WTC11 (cell line): ENCODE data around the gene SYK. TPM values are rescaled to one million over a fixed set of nuclear protein-coding genes. Genes with fewer than 3 reads are reported as not detected.
"Not testable (repeated sequence)": the region's sequence is repeated elsewhere in the genome, so short reads cannot be mapped to it uniquely, and the experiment has no call there.

Experiments used
- ATAC-seq: fragments of 200-7000 bp; cut with Tn5 transposase; 2 replicates; pipeline ENCODE4 v1.10.0; 2021; ENCODE audit warnings: mild to moderate bottlenecking, moderate library complexity
- CTCF ChIA-PET: fragments of 300-600 bp; sonication (Branson Sonifier 250); formaldehyde crosslinking; loops from one replicate; lab custom pipeline; 2021; ENCODE audit warnings: antibody characterized with exemption; lab: Charles Lee
- POLR2A ChIA-PET: fragments of 350-600 bp; sonication (Branson Sonifier 250); formaldehyde crosslinking; loops from one replicate; lab custom pipeline; 2021; ENCODE audit warnings: antibody characterized with exemption; lab: Charles Lee
- DNase-seq: peaks from one replicate; pipeline ENCODE4 v3.0.0; 2021; ENCODE audit warnings: low spot score
- H3K27ac Mint-ChIP-seq: 2 replicates; pipeline ENCODE4 v1.8.0; 2021; ENCODE audit warnings: mixed read lengths
- H3K27me3 Mint-ChIP-seq: 2 replicates; pipeline ENCODE4 v1.8.0; 2021; ENCODE audit warnings: low read depth, mild to moderate bottlenecking, moderate library complexity, mixed read lengths
- H3K36me3 Mint-ChIP-seq: 2 replicates; pipeline ENCODE4 v1.8.0; 2021; ENCODE audit warnings: mixed read lengths
- H3K4me1 Mint-ChIP-seq: 2 replicates; pipeline ENCODE4 v1.8.0; 2022; ENCODE audit warnings: mixed read lengths
- H3K4me3 Mint-ChIP-seq: 2 replicates; pipeline ENCODE4 v1.8.0; 2021; ENCODE audit warnings: mild to moderate bottlenecking, moderate library complexity, mixed read lengths
- H3K9me3 Mint-ChIP-seq: 2 replicates; pipeline ENCODE4 v1.8.0; 2021; ENCODE audit warnings: mixed read lengths
- ATF2 ChIP-seq: sonication (generic); formaldehyde crosslinking; IDR thresholded peaks from 2 replicates; pipeline ENCODE4 v1.8.1; 2022; ENCODE audit warnings: low read depth, missing genetic modification reagents, borderline replicate concordance
- CDX4 ChIP-seq: fragments of 250-450 bp; sonication (Bioruptor Pico); IDR thresholded peaks from 2 replicates; pipeline ENCODE4 v1.9.0; 2021; ENCODE audit warnings: moderate library complexity, mild to moderate bottlenecking, inconsistent platforms, borderline replicate concordance
- CREB1 ChIP-seq: sonication (generic); formaldehyde crosslinking; IDR thresholded peaks from 2 replicates; pipeline ENCODE4 v1.8.0; 2023; ENCODE audit warnings: mild to moderate bottlenecking, missing genetic modification reagents
- ELF4 ChIP-seq: sonication (generic); formaldehyde crosslinking; IDR thresholded peaks from 2 replicates; pipeline ENCODE4 v1.8.1; 2022; ENCODE audit warnings: low read depth, mild to moderate bottlenecking, moderate library complexity, missing genetic modification reagents
- FOXP1 ChIP-seq: sonication (generic); formaldehyde crosslinking; IDR thresholded peaks from 2 replicates; pipeline ENCODE4 v1.8.0; 2022; ENCODE audit warnings: missing genetic modification reagents, mild to moderate bottlenecking, moderate library complexity, borderline replicate concordance
- GRHL2 ChIP-seq: fragments of 250-450 bp; sonication (Bioruptor Pico); IDR thresholded peaks from 2 replicates; pipeline ENCODE4 v1.8.0; 2022; ENCODE audit warnings: mild to moderate bottlenecking, moderate library complexity; ENCODE audit not compliant: insufficient replicate concordance, severe bottlenecking
- GTF2I ChIP-seq: fragments of 250-450 bp; sonication (Bioruptor Pico); conservative IDR thresholded peaks from 2 replicates; pipeline ENCODE4 v1.4.0; 2021; ENCODE audit warnings: mild to moderate bottlenecking
- HMGA2 ChIP-seq: fragments of 250-450 bp; sonication (Bioruptor Pico); IDR thresholded peaks from 2 replicates; pipeline ENCODE4 v1.4.0; 2021; ENCODE audit warnings: mild to moderate bottlenecking, moderate library complexity
- HMGXB4 ChIP-seq: sonication (generic); formaldehyde crosslinking; IDR thresholded peaks from 2 replicates; pipeline ENCODE4 v1.8.1; 2023; ENCODE audit warnings: mild to moderate bottlenecking, moderate library complexity, missing genetic modification reagents
- JAZF1 ChIP-seq: fragments of 250-450 bp; sonication (Bioruptor Pico); IDR thresholded peaks from 2 replicates; pipeline ENCODE4 v1.9.0; 2021; ENCODE audit warnings: moderate library complexity, mild to moderate bottlenecking, inconsistent platforms
- MLX ChIP-seq: sonication (generic); formaldehyde crosslinking; IDR thresholded peaks from 2 replicates; pipeline ENCODE4 v1.8.1; 2023; ENCODE audit warnings: mild to moderate bottlenecking, missing genetic modification reagents, moderate library complexity
- MXD4 ChIP-seq: fragments of 250-450 bp; sonication (Bioruptor Pico); IDR thresholded peaks from 2 replicates; pipeline ENCODE4 v1.8.0; 2021; ENCODE audit warnings: mild to moderate bottlenecking, moderate library complexity, borderline replicate concordance
- NFYB ChIP-seq: sonication (generic); formaldehyde crosslinking; conservative IDR thresholded peaks from 2 replicates; pipeline ENCODE4 v1.8.0; 2022; ENCODE audit warnings: low read depth, missing genetic modification reagents
- PRRX2 ChIP-seq: fragments of 250-450 bp; sonication (Bioruptor Pico); IDR thresholded peaks from 2 replicates; pipeline ENCODE4 v1.8.0; 2021; ENCODE audit warnings: mild to moderate bottlenecking
- SMAD4 ChIP-seq: sonication (generic); formaldehyde crosslinking; IDR thresholded peaks from 2 replicates; pipeline ENCODE4 v1.8.0; 2022; ENCODE audit warnings: mild to moderate bottlenecking, missing genetic modification reagents
- SP1 ChIP-seq: sonication (generic); formaldehyde crosslinking; conservative IDR thresholded peaks from 2 replicates; pipeline ENCODE4 v1.8.1; 2022; ENCODE audit warnings: missing genetic modification reagents
- ZNF138 ChIP-seq: sonication (generic); formaldehyde crosslinking; conservative IDR thresholded peaks from 2 replicates; pipeline ENCODE4 v1.8.1; 2022; ENCODE audit warnings: mild to moderate bottlenecking, moderate library complexity, missing genetic modification reagents
- ZNF219 ChIP-seq: sonication (generic); formaldehyde crosslinking; IDR thresholded peaks from 2 replicates; pipeline ENCODE4 v1.8.0; 2023; ENCODE audit warnings: missing genetic modification reagents, mild to moderate bottlenecking, borderline replicate concordance
- ZNF232 ChIP-seq: sonication (generic); formaldehyde crosslinking; IDR thresholded peaks from 2 replicates; pipeline ENCODE4 v1.8.0; 2022; ENCODE audit warnings: mild to moderate bottlenecking, missing genetic modification reagents
- ZNF512 ChIP-seq: sonication (generic); formaldehyde crosslinking; IDR thresholded peaks from 2 replicates; pipeline ENCODE4 v1.8.1; 2022; ENCODE audit warnings: missing genetic modification reagents, borderline replicate concordance
- ZNF671 ChIP-seq: fragments of 250-450 bp; sonication (Bioruptor Pico); IDR thresholded peaks from 2 replicates; pipeline ENCODE4 v1.8.0; 2021; ENCODE audit warnings: mild to moderate bottlenecking
- total RNA-seq: library from RNA; stranded (reverse); gene quantifications from 3 replicates; pipeline ENCODE4 v1.2.3, GENCODE V29; 2021

SYK gene
- total RNA-seq, 1 experiment from 2014 or later: 7.4 TPM

- no peak for TF ChIP-seq CDX4
- TF ChIP-seq GTF2I: no peak
- TF ChIP-seq, all 79 proteins: peak for 0
Measured at GRCh38 chr9:90789862-90790261, 11.8 kb upstream of the SYK start (continued).

GRCh38 chr9:90793024-90793423 lies 8.6 kb upstream of the SYK start:
- POLR2A ChIA-PET, H3K27ac Mint-ChIP-seq: not testable (repeated sequence)
- peak; percentile 91 for TF ChIP-seq HMGA2 (CRISPR knock-in tag)
- TF ChIP-seq, all 79 proteins: peak for 1; not testable (repeated sequence) for 78
- H3K36me3 Mint-ChIP-seq, H3K27me3 Mint-ChIP-seq, CTCF ChIA-PET, H3K4me3 Mint-ChIP-seq, DNase-seq, ATAC-seq: not testable (repeated sequence)
- Mint-ChIP-seq H3K9me3 (peaks cover 10% of the 10 kb centered on the region), H3K4me1 (peaks cover 10% of the 10 kb centered on the region)

GRCh38 chr9:90793729-90794128 lies 7.9 kb upstream of the SYK start:
- CTCF ChIA-PET: no interaction called here
- TF ChIP-seq ELF4 (CRISPR knock-in tag) (no peak), ZNF671 (CRISPR knock-in tag) (no peak)
- TF ChIP-seq, all 79 proteins: peak for 0
- Mint-ChIP-seq H3K4me3 (no peak overlapping the region), H3K27ac (no peak overlapping the region), H3K4me1 (peaks cover 10% of the 10 kb centered on the region), H3K9me3 (peaks cover 10% of the 10 kb centered on the region), H3K27me3 (peaks cover 4% of the 10 kb centered on the region; the same call in 1 of the 2 replicates), H3K36me3 (peaks cover 9% of the 10 kb centered on the region; the same call in 1 of the 2 replicates)
- ATAC-seq: no peak
- no peak for DNase-seq
- POLR2A ChIA-PET: no interaction called here

GRCh38 chr9:90795084-90795483 lies 6.5 kb upstream of the SYK start:
- Mint-ChIP-seq H3K27me3 (peaks cover 17% of the 10 kb centered on the region), H3K4me3 (no peak overlapping the region), H3K4me1 (peaks cover 7% of the 10 kb centered on the region), H3K9me3 (peaks cover 7% of the 10 kb centered on the region), H3K36me3 (peaks cover 6% of the 10 kb centered on the region; the same call in 1 of the 2 replicates), H3K27ac (no peak overlapping the region)
- DNase-seq (no peak), ATAC-seq (no peak)
- ChIA-PET POLR2A (no interaction called here), CTCF (no interaction called here)
- TF ChIP-seq JAZF1 (CRISPR knock-in tag) (no peak), HMGXB4 (CRISPR knock-in tag) (no peak), CREB1 (CRISPR knock-in tag) (no peak), PRRX2 (CRISPR knock-in tag) (no peak), SMAD4 (CRISPR knock-in tag) (no peak), ATF2 (CRISPR knock-in tag) (no peak), ZNF138 (no peak), GRHL2 (CRISPR knock-in tag) (no peak), ZNF219 (CRISPR knock-in tag) (no peak), ZNF232 (no peak), ZNF512 (CRISPR knock-in tag) (no peak), FOXP1 (no peak), MXD4 (CRISPR knock-in tag) (no peak), MLX (CRISPR knock-in tag) (no peak), SP1 (CRISPR knock-in tag) (no peak), NFYB (CRISPR knock-in tag) (no peak)
